IPS-18c (cell line): ENCODE measurements around the gene OR13J1.
"Not testable (repeated sequence)": the region's sequence is repeated elsewhere in the genome, so short reads cannot be mapped to it uniquely, and the experiment has no call there.

Source experiments
- H3K4me3 ChIP-seq: 2 replicates; pipeline ENCODE4 v1.7.0; 2013; ENCODE audit warnings: low read depth, mild to moderate bottlenecking, low read length, moderate library complexity; ENCODE audit not compliant: insufficient read depth
- H3K9me3 ChIP-seq: one replicate; pipeline ENCODE4 v1.6.1; 2013; ENCODE audit warnings: mild to moderate bottlenecking, low read length, moderate library complexity; ENCODE audit not compliant: control insufficient read depth, insufficient read depth

Gene OR13J1

GRCh38 chr9:35906923-35907699 is 36.9 kb upstream of the OR13J1 start:
- H3K4me3 ChIP-seq: no peak overlapping the region

GRCh38 chr9:35905912-35906679 is 35.9 kb upstream of the OR13J1 start, which contains the start of gene HRCT1:
Gene HRCT1, plus strand, starts transcription at chr9:35906202. Its CDS starts 86 bp downstream, at chr9:35906288.
- Histone ChIP-seq H3K9me3 (no peaks in the 10 kb centered on the region), H3K4me3 (no peak within 1 kb of the TSS)

More at GRCh38 chr9:35906923-35907699, 36.9 kb upstream of the OR13J1 start:
- no peaks in the 10 kb centered on the region for H3K9me3 ChIP-seq

GRCh38 chr9:35905051-35905781 is 35.0 kb upstream of the OR13J1 start:
- Histone ChIP-seq H3K9me3 (no peaks in the 10 kb centered on the region), H3K4me3 (no peak overlapping the region)

DNA sequence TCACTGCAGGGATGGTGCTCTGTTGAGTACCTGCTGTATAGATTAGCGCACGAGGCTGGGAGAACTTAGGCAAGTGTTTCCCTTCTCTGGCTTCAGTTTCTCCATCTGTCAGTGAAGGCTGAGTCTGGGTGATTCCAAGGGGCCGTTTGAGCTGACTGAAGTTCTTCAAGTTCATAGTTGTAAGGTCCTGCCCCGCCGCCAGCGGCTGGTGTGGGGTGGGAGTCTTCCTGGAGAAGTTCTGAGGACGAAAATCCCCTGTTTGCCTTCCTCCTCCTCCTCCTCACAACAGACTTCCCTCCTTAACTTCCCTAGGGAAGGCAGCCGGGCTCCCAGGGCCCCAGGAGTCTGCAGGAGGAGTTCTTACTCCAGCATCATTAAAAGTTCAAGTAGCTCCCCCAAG is 34.1 kb upstream of the OR13J1 start:
- Histone ChIP-seq H3K9me3 (no peaks in the 10 kb centered on the region), H3K4me3 (no peak overlapping the region)

GRCh38 chr9:35903049-35903448 is 32.8 kb upstream of the OR13J1 start:
- no peak overlapping the region for H3K4me3 ChIP-seq
- no peaks in the 10 kb centered on the region for H3K9me3 ChIP-seq

GRCh38 chr9:35899021-35899420 is 28.8 kb upstream of the OR13J1 start:
- H3K9me3 ChIP-seq: no peaks in the 10 kb centered on the region
- no peak overlapping the region for H3K4me3 ChIP-seq

DNA sequence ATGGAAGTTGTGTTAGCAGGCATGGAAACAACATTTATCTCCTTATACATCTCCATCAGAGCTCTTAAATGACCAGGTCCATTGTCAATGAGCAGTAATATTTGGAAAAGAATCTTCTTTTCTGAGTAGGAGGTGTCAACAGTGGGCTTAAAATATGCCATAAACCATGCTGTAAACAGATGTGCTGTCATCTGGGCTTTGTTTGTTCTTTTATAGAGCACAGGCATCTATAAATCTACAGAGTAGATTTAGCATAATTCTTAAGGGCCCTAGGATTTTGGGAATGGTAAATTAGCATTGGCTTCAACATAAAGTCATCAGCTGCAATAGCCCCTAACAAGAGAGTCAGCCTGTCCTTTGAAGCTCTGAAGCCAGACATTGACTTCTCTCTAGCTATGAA is 28.1 kb upstream of the OR13J1 start:
- H3K4me3 ChIP-seq: no peak overlapping the region
- no peaks in the 10 kb centered on the region for H3K9me3 ChIP-seq

GRCh38 chr9:35897376-35898099 is 27.3 kb upstream of the OR13J1 start:
- H3K9me3 ChIP-seq, H3K4me3 ChIP-seq: not testable (repeated sequence)

- no peaks in the 10 kb centered on the region for H3K9me3 ChIP-seq
- H3K4me3 ChIP-seq: no peak overlapping the region
These were observed 26.4 kb upstream of the OR13J1 start for GRCh38 chr9:35896570-35896969.

DNA sequence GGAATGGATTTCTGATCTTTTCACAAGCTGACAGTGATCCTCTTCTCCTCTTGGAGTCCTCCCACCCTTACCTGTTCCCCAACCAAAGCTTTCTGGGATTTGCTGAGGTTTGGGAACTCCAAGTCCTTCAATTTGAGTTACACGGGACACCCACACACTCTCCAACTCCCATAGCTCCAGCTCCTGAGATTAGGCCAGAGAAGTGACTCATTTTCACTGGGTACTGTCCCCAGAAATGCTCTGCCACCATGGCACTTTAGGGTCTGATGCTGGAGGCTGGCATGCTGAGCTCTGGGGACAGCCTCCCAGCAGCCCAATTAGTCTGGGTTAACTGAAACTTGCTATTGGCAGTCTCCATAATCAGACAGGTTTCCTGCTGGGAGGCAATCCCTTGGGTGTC is 21.9 kb upstream of the OR13J1 start:
- Histone ChIP-seq H3K9me3 (no peaks in the 10 kb centered on the region), H3K4me3 (no peak overlapping the region)

DNA sequence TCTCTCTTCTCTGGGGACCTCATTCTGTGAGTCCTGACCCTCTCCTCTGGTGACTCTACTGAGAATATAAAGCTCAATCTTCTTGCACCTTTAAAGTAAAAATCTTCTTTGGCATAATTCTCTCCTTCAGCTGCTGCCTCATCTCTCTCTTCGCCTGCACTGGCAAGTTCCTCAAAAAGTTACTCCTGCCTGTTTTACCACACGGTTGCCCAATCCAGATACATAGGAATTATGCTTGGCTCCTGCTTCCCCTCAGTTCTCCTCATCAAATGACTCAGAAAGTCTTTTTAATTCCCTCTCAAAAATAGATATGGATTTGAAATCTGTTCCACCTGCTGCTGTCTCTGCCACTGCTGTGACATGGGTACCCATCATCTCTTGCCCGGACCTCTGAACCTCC is 21.4 kb upstream of the OR13J1 start:
- H3K9me3 ChIP-seq: no peaks in the 10 kb centered on the region
- no peak overlapping the region for H3K4me3 ChIP-seq

DNA sequence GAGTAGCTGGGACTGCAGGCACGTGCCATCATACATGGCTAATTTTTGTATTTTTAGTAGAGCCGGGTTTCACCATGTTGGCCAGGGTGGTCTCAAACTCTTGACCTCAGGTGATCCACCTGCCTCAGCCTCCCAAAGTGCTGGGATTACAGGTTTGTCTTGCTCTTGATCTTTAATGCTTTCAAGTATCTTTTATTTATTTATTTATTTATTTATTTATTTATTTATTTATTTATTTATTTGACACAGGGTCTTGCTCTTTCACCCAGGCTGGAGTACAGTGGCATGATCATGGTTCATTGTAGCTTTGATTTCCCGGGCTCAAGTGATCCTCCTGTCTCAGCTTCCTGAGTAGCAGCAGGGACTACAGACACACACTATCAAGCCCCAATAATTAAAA is 14.7 kb upstream of the OR13J1 start:
- H3K4me3 ChIP-seq, H3K9me3 ChIP-seq: not testable (repeated sequence)

DNA sequence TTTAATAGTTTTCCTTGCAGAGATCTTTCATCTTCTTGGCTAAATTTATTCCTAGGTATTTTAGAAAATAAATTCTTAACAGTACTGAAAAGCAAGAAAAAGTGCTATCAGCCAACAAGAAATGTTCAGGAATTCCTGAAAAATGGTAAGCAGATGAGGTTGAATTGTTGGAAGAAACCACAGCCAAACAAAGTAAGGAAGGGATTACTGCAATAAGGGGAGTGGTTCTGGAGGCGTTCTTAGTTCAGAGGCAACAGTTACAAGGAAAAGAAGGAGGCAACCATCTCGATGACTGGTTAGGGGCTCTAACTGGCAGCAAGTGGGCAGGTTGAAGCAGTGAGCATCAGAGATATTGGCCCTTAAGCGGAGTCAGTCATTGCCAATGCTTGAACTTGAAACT is 12.8 kb upstream of the OR13J1 start:
- Histone ChIP-seq H3K9me3 (no peaks in the 10 kb centered on the region), H3K4me3 (no peak overlapping the region)

GRCh38 chr9:35882263-35882848 is 12.2 kb upstream of the OR13J1 start:
- H3K4me3 ChIP-seq: no peak overlapping the region
- no peaks in the 10 kb centered on the region for H3K9me3 ChIP-seq

GRCh38 chr9:35872505-35872904 is 2.3 kb upstream of the OR13J1 start:
- Histone ChIP-seq H3K4me3 (no peak overlapping the region), H3K9me3 (peaks cover 3% of the 10 kb centered on the region)

DNA sequence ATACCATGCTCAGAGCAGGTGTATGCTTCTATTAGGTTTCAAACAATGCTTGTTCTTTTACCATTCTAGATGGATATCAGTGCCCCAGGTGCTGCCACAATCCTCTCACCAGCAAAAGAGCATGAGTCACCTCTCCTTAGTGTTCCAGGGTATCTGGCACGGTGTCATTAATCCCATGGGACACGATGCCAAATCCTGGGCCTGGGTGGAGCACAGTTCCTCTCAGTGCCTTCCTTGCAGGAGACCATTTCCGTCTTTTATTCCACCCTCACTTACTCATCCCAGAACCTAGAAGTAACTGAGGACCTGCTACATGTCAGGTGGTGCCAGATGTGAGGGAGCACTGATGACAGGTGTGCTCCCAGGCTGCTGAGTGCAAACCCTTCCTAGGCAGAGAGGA is 1.3 kb upstream of the OR13J1 start:
- Histone ChIP-seq H3K4me3 (no peak overlapping the region), H3K9me3 (peaks cover 3% of the 10 kb centered on the region)
